GM21825 (cell line): Measurements from ENCODE around the gene ABHD17A.

Experiments
- ATAC-seq: cut with Tn5 transposase; IDR thresholded peaks from one replicate; pipeline ENCODE4 v1.9.1; 2021; ENCODE audit warnings: mild to moderate bottlenecking, moderate library complexity; ENCODE audit not compliant: unreplicated experiment

ABHD17A gene

GRCh38 chr19:1885398-1886119 lies at the start of gene ABHD17A:
TSS of gene ABHD17A (minus strand) at chr19:1885496. CDS start at chr19:1881566, 3,930 bp downstream.
- peak; percentile 71 for ATAC-seq

- no peak for ATAC-seq
Observed at GRCh38 chr19:1933942-1934341, 48.6 kb upstream of the ABHD17A start.

GRCh38 chr19:1933244-1933643 lies 47.9 kb upstream of the ABHD17A start:
- ATAC-seq, result no peak

GRCh38 chr19:1932395-1932794 lies 47.1 kb upstream of the ABHD17A start:
- ATAC-seq, result no peak

- ATAC-seq, result no peak
Observed at GRCh38 chr19:1931445-1931844, 46.1 kb upstream of the ABHD17A start.

GRCh38 chr19:1929021-1929742 lies 43.9 kb upstream of the ABHD17A start:
- ATAC-seq, result peak; percentile 53

GRCh38 chr19:1925544-1925943 lies 40.2 kb upstream of the ABHD17A start:
- ATAC-seq, result no peak

GRCh38 chr19:1924320-1924961 lies 39.1 kb upstream of the ABHD17A start:
- ATAC-seq, result no peak

GRCh38 chr19:1923319-1923718 lies 38.0 kb upstream of the ABHD17A start:
- ATAC-seq, result no peak

GRCh38 chr19:1922803-1923202 lies 37.5 kb upstream of the ABHD17A start:
- ATAC-seq, result no peak

GRCh38 chr19:1921825-1922224 lies 36.5 kb upstream of the ABHD17A start:
- no peak for ATAC-seq

- ATAC-seq, result no peak
Observed at GRCh38 chr19:1921326-1921725, 36.0 kb upstream of the ABHD17A start.

GRCh38 chr19:1920644-1921043 lies 35.3 kb upstream of the ABHD17A start:
- ATAC-seq, result no peak

- no peak for ATAC-seq
Observed at GRCh38 chr19:1918975-1919374, 33.7 kb upstream of the ABHD17A start.

GRCh38 chr19:1917926-1918325 lies 32.6 kb upstream of the ABHD17A start:
- no peak for ATAC-seq

GRCh38 chr19:1917146-1917545 lies 31.9 kb upstream of the ABHD17A start:
- ATAC-seq, result no peak

- ATAC-seq, result no peak
Observed at GRCh38 chr19:1914826-1915341, 29.6 kb upstream of the ABHD17A start.

GRCh38 chr19:1913781-1914577 lies 28.7 kb upstream of the ABHD17A start:
- no peak for ATAC-seq

GRCh38 chr19:1912760-1913505 lies 27.6 kb upstream of the ABHD17A start:
- no peak for ATAC-seq

GRCh38 chr19:1911995-1912394 lies 26.7 kb upstream of the ABHD17A start:
- no peak for ATAC-seq
